GM12801 (cell line): ENCODE measurements around the gene HECTD2.

ENCODE experiments used
- CTCF ChIP-seq: IDR thresholded peaks from one replicate; pipeline ENCODE4 v1.5.1; 2011; ENCODE audit warnings: control low read depth; ENCODE audit not compliant: insufficient read length; ENCODE audit errors: extremely low read depth

The HECTD2 gene

DNA sequence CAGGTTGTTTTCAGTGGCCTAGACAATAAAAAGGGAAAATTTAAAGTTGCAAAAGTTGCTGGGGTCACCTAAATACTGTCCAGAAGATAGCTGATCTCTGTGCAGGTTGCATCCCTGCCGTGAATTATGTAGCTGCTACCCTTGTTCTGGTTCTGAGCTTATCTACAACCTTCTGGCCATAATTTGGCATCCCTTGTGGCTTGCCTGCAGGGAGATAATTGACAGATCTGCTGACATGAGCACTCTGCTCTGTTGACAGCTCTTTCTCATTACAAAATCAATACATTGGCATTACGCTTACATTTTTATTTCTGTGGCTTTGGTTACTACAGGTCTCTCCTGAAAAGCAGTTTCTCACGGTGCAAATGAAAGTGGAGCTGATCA lies 29.3 kb upstream of the HECTD2 start:
- no peak for TF ChIP-seq CTCF

GRCh38 chr10:91381257-91381891 lies 28.8 kb upstream of the HECTD2 start:
- TF ChIP-seq CTCF, result no peak

GRCh38 chr10:91385306-91386085 lies 24.6 kb upstream of the HECTD2 start:
- TF ChIP-seq CTCF, result no peak

DNA sequence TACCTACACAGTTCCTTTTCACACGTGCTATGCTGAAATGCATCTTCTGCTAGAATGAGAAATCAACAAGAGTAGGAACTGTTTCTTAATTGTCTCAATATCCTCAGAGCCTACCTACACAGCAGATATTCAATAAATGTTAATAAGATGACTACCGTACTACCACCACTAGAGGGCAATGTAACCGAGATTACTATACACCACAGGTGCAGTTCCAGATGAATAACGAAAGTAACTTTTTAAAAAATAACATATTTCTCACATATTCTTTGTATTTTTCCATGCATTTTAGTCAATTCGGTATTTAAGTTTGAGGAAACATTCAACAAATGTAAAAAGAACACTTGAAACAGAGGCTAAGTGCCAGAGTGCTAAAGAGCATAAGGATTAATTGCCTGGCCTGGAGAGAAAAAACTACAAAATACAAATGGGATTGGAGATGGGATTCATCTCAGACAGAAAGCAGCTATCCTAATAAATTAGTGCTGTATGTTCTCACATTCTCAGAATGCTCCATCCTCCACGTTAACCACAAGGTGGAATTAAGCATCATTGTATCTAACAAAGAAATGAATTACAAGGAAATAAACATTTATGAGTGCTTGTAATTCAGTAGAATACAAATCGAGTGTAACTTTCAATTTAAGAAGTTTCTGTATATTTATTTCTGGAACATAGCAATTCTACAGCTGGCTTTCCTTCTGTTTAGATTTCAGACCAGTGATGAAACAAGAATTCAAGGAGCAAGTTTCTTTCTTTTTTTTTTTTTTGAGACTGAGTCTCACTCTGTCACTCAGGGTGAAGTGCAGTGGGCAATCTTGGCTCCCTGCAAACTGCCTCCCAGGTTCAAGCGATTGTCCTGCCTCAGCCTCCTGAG lies 20.3 kb upstream of the HECTD2 start:
- no peak for TF ChIP-seq CTCF

GRCh38 chr10:91391920-91392319 lies 18.2 kb upstream of the HECTD2 start:
- no peak for TF ChIP-seq CTCF

GRCh38 chr10:91406322-91406721 lies 3.8 kb upstream of the HECTD2 start:
- no peak for TF ChIP-seq CTCF

GRCh38 chr10:91409069-91409868 lies 875 bp upstream of the HECTD2 start:
- no peak for TF ChIP-seq CTCF
